PFSK-1 (cell line): ENCODE results near the gene OR4D11.

Experiments
- POLR2AphosphoS5 ChIP-seq: IDR thresholded peaks from 2 replicates; pipeline ENCODE4 v1.6.1; 2012; ENCODE audit warnings: low read depth, mild to moderate bottlenecking, control low read depth, low read length, moderate library complexity
- REST ChIP-seq, 2 experiments: IDR thresholded peaks; 2 replicates each; pipeline versions ENCODE4 v1.6.1 to v1.8.0; 2011 to 2012; ENCODE audit warnings: low read depth in 2 of 2, low read length in 2 of 2, control low read depth in 1 of 2, inconsistent platforms in 1 of 2, mild to moderate bottlenecking in 1 of 2, moderate library complexity in 1 of 2; ENCODE audit not compliant: insufficient read depth in 1 of 2
- SIN3A ChIP-seq: IDR thresholded peaks from 2 replicates; pipeline ENCODE4 v1.6.1; 2012; ENCODE audit warnings: mild to moderate bottlenecking, low read length, moderate library complexity, borderline replicate concordance; ENCODE audit not compliant: insufficient read depth
- TAF1 ChIP-seq: IDR thresholded peaks from 2 replicates; pipeline ENCODE4 v1.6.1; 2012; ENCODE audit warnings: low read length, control low read depth, borderline replicate concordance; ENCODE audit not compliant: insufficient read depth

GRCh38 chr11:59510941-59511589, 7.7 kb downstream of the OR4D11 start, which contains the start of gene OR4D9:
- TF ChIP-seq REST (IDR thresholded peaks at IDR 0.05; ENCODE audit: insufficient read depth in 1 of 2, low read depth in 2 of 2, low read length in 2 of 2) (no peak), POLR2AphosphoS5 (no peak), TAF1 (no peak), SIN3A (no peak)
